Prostate gland (tissue), 2 donors: Measurements from ENCODE around the gene ZMYM3.

Experiments used
- CTCF ChIP-seq, 4 experiments: fragments of 200-600 bp in 2 of 4; fragments of 450-650 bp in 2 of 4; sonication (generic) in 2 of 4; IDR thresholded peaks; 1 replicate in 3 of 4; 2 replicates in 1 of 4; pipeline ENCODE4 v1.5.1; 2016 to 2019; ENCODE audit warnings: antibody characterized with exemption in 4 of 4, mild to moderate bottlenecking in 2 of 4, moderate library complexity in 2 of 4
- POLR2A ChIP-seq: fragments of 450-650 bp; IDR thresholded peaks from one replicate; pipeline ENCODE4 v1.6.1; 2016; ENCODE audit warnings: antibody characterized with exemption, mild to moderate bottlenecking

- TF ChIP-seq CTCF (IDR thresholded peaks at IDR 0.05), result no peak
- no peak for TF ChIP-seq POLR2A
Observed at GRCh38 chrX:71221145-71221544, 32.8 kb downstream of the ZMYM3 start.
